ENCODE measurements around the gene IL19. TPM values are rescaled to one million over a fixed set of nuclear protein-coding genes. Genes with fewer than 3 reads are reported as not detected.
A peak's percentile ranks its signal among the peaks of the same experiment; 100 is the strongest.

The IL19 gene, protein sequence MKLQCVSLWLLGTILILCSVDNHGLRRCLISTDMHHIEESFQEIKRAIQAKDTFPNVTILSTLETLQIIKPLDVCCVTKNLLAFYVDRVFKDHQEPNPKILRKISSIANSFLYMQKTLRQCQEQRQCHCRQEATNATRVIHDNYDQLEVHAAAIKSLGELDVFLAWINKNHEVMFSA
- total RNA-seq (2016; rRNA removed; fragmentation: Illumina TruSeq; extraction: Trizol) (not detected in 2 replicates), polyA plus RNA-seq (2011; rRNA removed) (not detected in 2 replicates), polyA minus RNA-seq (2011; rRNA and poly(A)+ RNA removed; ENCODE audit: low replicate concordance) (not detected in 2 replicates), Bru-seq, nascent RNA (percentile 3 among the genes with signal in this experiment), BruChase-seq, experiment 1, labeled RNA remaining after a 6-hour chase (percentile 7 among the genes with signal in this experiment), BruChase-seq, experiment 2, labeled RNA remaining after a 2-hour chase (percentile 10 among the genes with signal in this experiment)
- not detected in 2 replicates for total RNA-seq (2016; cell fraction: cytosol; rRNA removed; fragmentation: Illumina TruSeq; extraction: Trizol; ENCODE audit: low read depth)
- total RNA-seq (2016; cell fraction: insoluble cytoplasmic fraction; rRNA removed; fragmentation: Illumina TruSeq; extraction: Trizol) = not detected in 2 replicates
- total RNA-seq (2016; cell fraction: membrane; rRNA removed; fragmentation: Illumina TruSeq; extraction: Trizol) = not detected in 2 replicates
- not detected in 2 replicates for total RNA-seq (2016; cell fraction: nucleus; rRNA removed; fragmentation: Illumina TruSeq; extraction: Trizol)
- polyA plus RNA-seq (2011; cell fraction: cytosol; rRNA removed) = not detected in 2 replicates
- not detected in 2 replicates for polyA plus RNA-seq (2011; cell fraction: nucleus; rRNA removed)
- polyA plus RNA-seq (2012) = not detected in 2 replicates
- not detected in 2 replicates for polyA plus RNA-seq (2016; cell fraction: cytosol; fragmentation: Illumina TruSeq; extraction: Trizol; ENCODE audit: low read depth)
- polyA plus RNA-seq (2016; cell fraction: insoluble cytoplasmic fraction; fragmentation: Illumina TruSeq; extraction: Trizol; ENCODE audit: low read depth) = not detected in 2 replicates
- not detected in 2 replicates for polyA plus RNA-seq (2016; cell fraction: membrane; fragmentation: Illumina TruSeq; extraction: Trizol; ENCODE audit: low read depth)
- not detected in 2 replicates for polyA plus RNA-seq (2016; cell fraction: nucleus; fragmentation: Illumina TruSeq; extraction: Trizol; ENCODE audit: insufficient read depth, low read depth)
- polyA minus RNA-seq (2011; cell fraction: cytosol; rRNA and poly(A)+ RNA removed) = not detected in 2 replicates
- polyA minus RNA-seq (2011; cell fraction: nucleus; rRNA and poly(A)+ RNA removed) = not detected in 2 replicates
- long read RNA-seq, experiment 1 = 0 reads
- long read RNA-seq, experiment 2 = 0 reads

DNA sequence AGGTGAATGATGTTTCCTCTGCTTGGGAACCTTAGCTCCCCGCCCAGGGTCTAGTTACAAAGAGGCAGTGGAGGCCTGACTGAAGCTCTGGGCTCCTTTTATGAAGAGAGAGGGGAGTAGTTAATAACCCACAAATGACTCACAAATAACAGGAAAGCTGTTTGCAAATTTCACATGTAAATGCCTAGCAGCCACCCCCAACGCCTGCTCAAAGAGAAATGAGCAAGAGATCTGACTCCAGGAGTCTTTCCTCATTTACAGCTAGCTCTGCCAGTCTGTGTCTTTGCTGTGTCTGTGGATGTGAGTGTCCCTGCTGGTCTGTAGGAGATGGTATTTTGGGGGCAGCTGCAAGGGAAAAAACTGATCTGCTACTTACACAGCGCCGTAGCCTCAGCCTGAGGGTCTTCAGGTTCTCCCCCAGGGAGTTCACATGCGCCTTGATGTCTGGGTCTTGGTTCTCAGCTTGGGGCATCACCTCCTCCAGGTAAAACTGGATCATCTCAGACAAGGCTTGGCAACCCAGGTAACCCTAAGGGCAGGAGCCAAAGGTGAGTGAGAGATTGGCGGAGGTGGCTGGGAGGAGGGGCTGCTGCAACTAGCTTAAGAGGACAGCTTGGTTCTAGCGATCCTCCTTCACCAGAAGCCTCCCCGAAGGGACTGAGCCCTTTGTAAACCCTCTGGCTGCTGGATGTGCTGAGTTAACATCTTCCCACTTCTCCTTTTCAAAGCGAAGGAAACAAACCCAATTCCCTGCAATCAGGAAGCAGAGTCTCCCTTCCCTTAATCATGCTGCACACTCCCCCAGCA, at the start of gene IL19:
TSS of gene IL19 (plus strand) at position 243 of the 807 bp plus-strand sequence. CDS start 65,890 bp downstream, outside the sequence.
- 22% methylated on average over 8 of the region's 9 CpGs for WGBS (ENCODE audit: low lambda C conversion rate)
- Histone ChIP-seq H3K4me1 (ENCODE audit: insufficient read depth, low read length) (peaks cover 10% of the 10 kb centered on the region; the same call in 1 of the 2 replicates), H3K79me2 (ENCODE audit: insufficient read depth, low read length) (no peaks in the 10 kb centered on the region), H3K27me3 (ENCODE audit: control insufficient read depth in 1 of 2, insufficient read depth in 2 of 2, low read length in 2 of 2) (peaks cover 0 to 21% of the 10 kb centered on the region in 2 experiments; a peak in 3 of 5 replicates), H3K4me3 (replicated peaks in 1 of 3; ENCODE audit: insufficient read depth in 1 of 3, low read depth in 2 of 3, low read length in 3 of 3) (no peak within 1 kb of the TSS), H3K9me3 (ENCODE audit: low read length) (no peaks in the 10 kb centered on the region), H3K4me2 (ENCODE audit: low read depth, low read length) (no peak within 1 kb of the TSS), H3K27ac (ENCODE audit: extremely low read length, insufficient read depth, low read length) (no peak within 1 kb of the TSS), H3K9ac (ENCODE audit: insufficient read depth, low read depth, low read length) (no peak within 1 kb of the TSS), H4K20me1 (ENCODE audit: insufficient read depth, low read length) (no peaks in the 10 kb centered on the region), H3K36me3 (replicated peaks in 1 of 2; ENCODE audit: control insufficient read depth in 1 of 2, insufficient read depth in 2 of 2, low read length in 2 of 2) (no peaks in the 10 kb centered on the region), H2AFZ (ENCODE audit: low read length) (no peak within 1 kb of the TSS)
- TF ChIP-seq PRPF4 (IDR thresholded peaks at IDR 0.05; ENCODE audit: low read depth, low read length, poor library complexity, severe bottlenecking) (no peak), PAF1 (CRISPR knock-in tag; IDR thresholded peaks at IDR 0.05) (no peak), FOSL1 (CRISPR knock-in tag; IDR thresholded peaks at IDR 0.05; ENCODE audit: borderline replicate concordance) (no peak), FLYWCH1 (CRISPR knock-in tag; IDR thresholded peaks at IDR 0.05) (no peak), MXI1 (IDR thresholded peaks at IDR 0.05; ENCODE audit: borderline replicate concordance, low read depth, low read length) (no peak), PITX1 (CRISPR knock-in tag; IDR thresholded peaks at IDR 0.05) (no peak)
- TF ChIP-seq, protein P1, sequence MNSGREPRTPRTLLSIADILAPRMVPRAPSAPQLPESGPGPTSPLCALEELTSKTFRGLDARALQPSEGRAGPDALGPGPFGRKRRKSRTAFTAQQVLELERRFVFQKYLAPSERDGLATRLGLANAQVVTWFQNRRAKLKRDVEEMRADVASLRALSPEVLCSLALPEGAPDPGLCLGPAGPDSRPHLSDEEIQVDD (CRISPR knock-in tag; IDR thresholded peaks at IDR 0.05; ENCODE audit: borderline replicate concordance) = no peak
- TF ChIP-seq, protein P2, sequence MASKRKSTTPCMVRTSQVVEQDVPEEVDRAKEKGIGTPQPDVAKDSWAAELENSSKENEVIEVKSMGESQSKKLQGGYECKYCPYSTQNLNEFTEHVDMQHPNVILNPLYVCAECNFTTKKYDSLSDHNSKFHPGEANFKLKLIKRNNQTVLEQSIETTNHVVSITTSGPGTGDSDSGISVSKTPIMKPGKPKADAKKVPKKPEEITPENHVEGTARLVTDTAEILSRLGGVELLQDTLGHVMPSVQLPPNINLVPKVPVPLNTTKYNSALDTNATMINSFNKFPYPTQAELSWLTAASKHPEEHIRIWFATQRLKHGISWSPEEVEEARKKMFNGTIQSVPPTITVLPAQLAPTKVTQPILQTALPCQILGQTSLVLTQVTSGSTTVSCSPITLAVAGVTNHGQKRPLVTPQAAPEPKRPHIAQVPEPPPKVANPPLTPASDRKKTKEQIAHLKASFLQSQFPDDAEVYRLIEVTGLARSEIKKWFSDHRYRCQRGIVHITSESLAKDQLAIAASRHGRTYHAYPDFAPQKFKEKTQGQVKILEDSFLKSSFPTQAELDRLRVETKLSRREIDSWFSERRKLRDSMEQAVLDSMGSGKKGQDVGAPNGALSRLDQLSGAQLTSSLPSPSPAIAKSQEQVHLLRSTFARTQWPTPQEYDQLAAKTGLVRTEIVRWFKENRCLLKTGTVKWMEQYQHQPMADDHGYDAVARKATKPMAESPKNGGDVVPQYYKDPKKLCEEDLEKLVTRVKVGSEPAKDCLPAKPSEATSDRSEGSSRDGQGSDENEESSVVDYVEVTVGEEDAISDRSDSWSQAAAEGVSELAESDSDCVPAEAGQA (IDR thresholded peaks at IDR 0.05; ENCODE audit: low read depth) = no peak
- TF ChIP-seq, protein P2 (CRISPR knock-in tag; IDR thresholded peaks at IDR 0.05; ENCODE audit: borderline replicate concordance) = no peak
- intact Hi-C loops (cut with micrococcal nuclease; ENCODE audit: unreplicated experiment) (no loop called here), in situ Hi-C loops (cut with HindIII; ENCODE audit: extremely low pct_ligation_motif_present, low pct_unique_long_range_greater_than_20kb) (no loop called here)
- CTCF ChIA-PET (ENCODE audit: low intra/inter-chr PET ratio, low total read pairs) = no interaction called here
- no peak for FAIRE-seq
- BruUV-seq (replicated peaks) = no TSS peak
- no peak for DNase-seq (ENCODE audit: low spot score)
- POLR2A ChIA-PET = no interaction called here
- no peak for ATAC-seq
